HepG2 (cell line): ENCODE measurements around the gene TBC1D20. TPM values are rescaled to one million over a fixed set of nuclear protein-coding genes. Genes with fewer than 3 reads are reported as not detected.

Source experiments
- ATAC-seq: fragments of 200-7000 bp; cut with Tn5 transposase; 3 replicates; pipeline ENCODE4 v1.9.1; 2020; ENCODE audit warnings: mild to moderate bottlenecking, moderate library complexity
- BruUV-seq: library from RNA; stranded (reverse); fragments of 400-500 nt; replicated peaks from 2 replicates; lab custom pipeline; 2021; lab: Mats Ljungman, UMichigan
- CTCF ChIA-PET: fragments of 300-600 bp; formaldehyde crosslinking; extraction: SDS; loops from one replicate; lab custom pipeline; 2021; ENCODE audit warnings: low total read pairs, inconsistent platforms, low intra/inter-chr PET ratio; lab: Yijun Ruan, JAX
- POLR2A ChIA-PET: fragments of 350-600 bp; sonication (Branson Sonifier 250); formaldehyde crosslinking; loops from one replicate; lab custom pipeline; 2020; ENCODE audit warnings: antibody characterized with exemption, inconsistent platforms; lab: Yijun Ruan, JAX
- DNase-seq: peaks from one replicate; pipeline ENCODE4 v3.0.0-alpha.2; 2015; ENCODE audit warnings: low spot score
- FAIRE-seq: peaks from 3 replicates; lab custom pipeline; 2011; peaks lifted over from hg19 to GRCh38; lab: Jason Lieb, UNC
- H2AFZ ChIP-seq: one replicate; pipeline ENCODE4 v1.6.1; 2011; ENCODE audit warnings: low read length, inconsistent platforms
- H3K27ac ChIP-seq: fragments of 300-600 bp; 3 replicates; pipeline ENCODE4 v1.8.0; 2011; ENCODE audit warnings: mixed run types, mild to moderate bottlenecking, mixed read lengths, low read length, inconsistent platforms; ENCODE audit not compliant: insufficient read depth; ENCODE audit errors: extremely low read length
- H3K27me3 ChIP-seq, 2 experiments: fragments of 200-600 bp in 1 of 2; 2 replicates in 1 of 2; 3 replicates in 1 of 2; pipeline versions ENCODE4 v1.6.0 to v1.8.0; 2011; ENCODE audit warnings: low read length in 2 of 2, mild to moderate bottlenecking in 2 of 2, moderate library complexity in 2 of 2, inconsistent platforms in 1 of 2; ENCODE audit not compliant: insufficient read depth in 2 of 2, control insufficient read depth in 1 of 2
- H3K36me3 ChIP-seq, 2 experiments: fragments of 200-600 bp in 1 of 2; replicated peaks in 1 of 2; 2 replicates in 1 of 2; 3 replicates in 1 of 2; pipeline versions ENCODE4 v1.5.1 to v1.8.0; 2011; ENCODE audit warnings: low read length in 2 of 2, inconsistent platforms in 1 of 2; ENCODE audit not compliant: insufficient read depth in 2 of 2, control insufficient read depth in 1 of 2
- H3K4me1 ChIP-seq: 2 replicates; pipeline ENCODE4 v1.5.1; 2012; ENCODE audit warnings: low read length, inconsistent platforms; ENCODE audit not compliant: insufficient read depth
- H3K4me2 ChIP-seq: 2 replicates; pipeline ENCODE4 v1.6.0; 2011; ENCODE audit warnings: low read depth, low read length, inconsistent platforms
- H3K4me3 ChIP-seq, 3 experiments: fragments of 200-600 bp in 1 of 3; sonication (generic), shearing (Covaris generic) in 1 of 3; replicated peaks in 1 of 3; 2 replicates each; pipeline ENCODE4 v1.5.1; 2011 to 2016; ENCODE audit warnings: low read length in 3 of 3, inconsistent platforms in 2 of 3, low read depth in 2 of 3, mild to moderate bottlenecking in 2 of 3, control low read depth in 1 of 3, mixed read lengths in 1 of 3; ENCODE audit not compliant: insufficient read depth in 1 of 3
- H3K79me2 ChIP-seq: one replicate; pipeline ENCODE4 v1.6.1; 2011; ENCODE audit warnings: low read length, inconsistent platforms; ENCODE audit not compliant: insufficient read depth
- H3K9ac ChIP-seq: 2 replicates; pipeline ENCODE4 v1.6.0; 2011; ENCODE audit warnings: mild to moderate bottlenecking, low read depth, low read length, inconsistent platforms; ENCODE audit not compliant: insufficient read depth
- H3K9me3 ChIP-seq: 2 replicates; pipeline ENCODE4 v1.5.1; 2012; ENCODE audit warnings: mild to moderate bottlenecking, low read length
- H4K20me1 ChIP-seq: 2 replicates; pipeline ENCODE4 v1.6.0; 2011; ENCODE audit warnings: inconsistent platforms, mild to moderate bottlenecking, low read length, moderate library complexity; ENCODE audit not compliant: insufficient read depth
- ELK4 ChIP-seq: sonication (generic); formaldehyde crosslinking; IDR thresholded peaks from 2 replicates; pipeline ENCODE4 v1.9.0; 2021; ENCODE audit warnings: missing genetic modification reagents, borderline replicate concordance
- GABPB1 ChIP-seq: IDR thresholded peaks from 2 replicates; pipeline ENCODE4 v1.6.1; 2016; ENCODE audit warnings: mild to moderate bottlenecking, missing genetic modification reagents, moderate library complexity, missing compliant biosample characterization
- HNRNPL ChIP-seq: fragments of 200-400 bp; formaldehyde crosslinking; IDR thresholded peaks from 2 replicates; pipeline ENCODE4 v1.6.1; 2017; ENCODE audit warnings: mild to moderate bottlenecking, low read depth, low read length
- KLF6 ChIP-seq: IDR thresholded peaks from 2 replicates; pipeline ENCODE4 v1.8.0; 2016; ENCODE audit warnings: missing biosample characterization, missing genetic modification reagents
- MED1 ChIP-seq: sonication (generic); formaldehyde crosslinking; IDR thresholded peaks from 2 replicates; pipeline ENCODE4 v1.4.0; 2020; ENCODE audit warnings: missing genetic modification reagents
- MTF2 ChIP-seq: sonication (generic); formaldehyde crosslinking; IDR thresholded peaks from 2 replicates; pipeline ENCODE4 v1.5.0; 2020; ENCODE audit warnings: missing genetic modification reagents, borderline replicate concordance
- POLR2A ChIP-seq, 2 experiments: IDR thresholded peaks; 2 replicates each; pipeline ENCODE4 v1.6.1; 2011; ENCODE audit warnings: low read depth in 2 of 2, low read length in 2 of 2, mild to moderate bottlenecking in 1 of 2, moderate library complexity in 1 of 2; ENCODE audit not compliant: insufficient read depth in 1 of 2
- PREB ChIP-seq: sonication (generic); formaldehyde crosslinking; IDR thresholded peaks from 2 replicates; pipeline ENCODE4 v1.4.0; 2020; ENCODE audit warnings: missing genetic modification reagents
- SAP130 ChIP-seq: IDR thresholded peaks from 2 replicates; pipeline ENCODE4 v1.6.1; 2016; ENCODE audit warnings: low read depth
- SSRP1 ChIP-seq: IDR thresholded peaks from 2 replicates; pipeline ENCODE4 v1.6.1; 2016; ENCODE audit warnings: control low read depth
- ZBTB26 ChIP-seq: IDR thresholded peaks from 2 replicates; pipeline ENCODE4 v1.6.1; 2016; ENCODE audit warnings: missing compliant biosample characterization, missing genetic modification reagents, borderline replicate concordance
- ZNF101 ChIP-seq: sonication (generic); formaldehyde crosslinking; IDR thresholded peaks from 2 replicates; pipeline ENCODE4 v1.4.0; 2020; ENCODE audit warnings: mild to moderate bottlenecking, low read depth, missing genetic modification reagents, borderline replicate concordance
- ZNF225 ChIP-seq: sonication (generic); formaldehyde crosslinking; IDR thresholded peaks from 2 replicates; pipeline ENCODE4 v1.4.0; 2020; ENCODE audit warnings: mild to moderate bottlenecking, missing genetic modification reagents
- ZNF547 ChIP-seq: sonication (generic); formaldehyde crosslinking; IDR thresholded peaks from 2 replicates; pipeline ENCODE4 v1.5.1; 2020; ENCODE audit warnings: mild to moderate bottlenecking, missing genetic modification reagents
- ZNF567 ChIP-seq: sonication (generic); formaldehyde crosslinking; IDR thresholded peaks from 2 replicates; pipeline ENCODE4 v1.8.1; 2023; ENCODE audit warnings: mild to moderate bottlenecking, missing genetic modification reagents, borderline replicate concordance
- ZNF737 ChIP-seq: sonication (generic); formaldehyde crosslinking; IDR thresholded peaks from 2 replicates; pipeline ENCODE4 v1.5.0; 2020; ENCODE audit warnings: missing genetic modification reagents, mild to moderate bottlenecking, borderline replicate concordance
- ZNF768 ChIP-seq: sonication (generic); formaldehyde crosslinking; IDR thresholded peaks from 2 replicates; pipeline ENCODE4 v1.4.0; 2020; ENCODE audit warnings: missing genetic modification reagents
- ZNF770 ChIP-seq: sonication (generic); formaldehyde crosslinking; IDR thresholded peaks from 2 replicates; pipeline ENCODE4 v1.5.0; 2020; ENCODE audit warnings: mild to moderate bottlenecking, missing genetic modification reagents
- WGBS: methylation state at CpG from one replicate; pipeline ENCODE4 v1.1.6; 2017; ENCODE audit warnings: low lambda C conversion rate; 5-methylcytosine and 5-hydroxymethylcytosine counted together
- in situ Hi-C: cut with HindIII; loops from 2 replicates; pipeline ENCODE4 v1.10.0; 2017; ENCODE audit warnings: low pct_unique_long_range_greater_than_20kb; ENCODE audit not compliant: extremely low pct_ligation_motif_present
- intact Hi-C: fragments of 100-400 bp; cut with micrococcal nuclease; formaldehyde crosslinking; loops from one replicate; pipeline ENCODE4 v1.10.0; 2022; ENCODE audit not compliant: unreplicated experiment
- polyA plus RNA-seq, 8 experiments: library from polyadenylated mRNA; depleted of rRNA in 3 of 8; stranded (reverse) in 7 of 8; unstranded in 1 of 8; fragments of >200 nt; fragmentation: Illumina TruSeq in 4 of 8; extraction: Trizol in 4 of 8; gene quantifications; 2 replicates each; pipeline versions ENCODE4 v1.2.1 to v1.2.3, GENCODE V29; 2011 to 2016; ENCODE audit warnings: low read depth in 4 of 8, missing spikeins in 1 of 8, mixed read lengths in 1 of 8; ENCODE audit not compliant: insufficient read depth in 1 of 8
- total RNA-seq, 5 experiments: library from RNA; depleted of rRNA; stranded (reverse); fragments of >200 nt; fragmentation: Illumina TruSeq; extraction: Trizol; gene quantifications; 2 replicates each; pipeline ENCODE4 v1.2.3, GENCODE V29; 2016; ENCODE audit warnings: low read depth in 1 of 5

TBC1D20 gene
- total and polyA plus RNA-seq, 2 of the 13 experiments (the other 11 are each of a cell fraction or from before 2014, with no cell fraction given) = 36.6 to 47.1 TPM

GRCh38 chr20:409697-410559 is 52.4 kb downstream of the TBC1D20 start:
- intact Hi-C loops (loop anchor here (1.0 to 2.0 kb wide), 2 partner anchors 21 to 47 kb away; no protein-coding TSS in a partner anchor), in situ Hi-C loops (no loop called here)
- Histone ChIP-seq H3K27ac (peak overlapping the region; percentile 92), H3K4me1 (peaks cover 80% of the 10 kb centered on the region), H2AFZ (no peak overlapping the region), H4K20me1 (no peaks in the 10 kb centered on the region), H3K79me2 (peaks cover 72% of the 10 kb centered on the region), H3K36me3 (peaks cover 10 to 46% of the 10 kb centered on the region in 2 experiments), H3K27me3 (no peaks in the 10 kb centered on the region; a peak in 1 of 5 replicates), H3K4me3 (peak overlapping the region; percentile 95 to 98 (median 97)), H3K9ac (peak overlapping the region; percentile 100), H3K4me2 (peak overlapping the region; percentile 93), H3K9me3 (no peaks in the 10 kb centered on the region)
- ChIA-PET CTCF (no interaction called here), POLR2A (interaction anchor here (0.9 to 2.8 kb wide), 14 partner anchors 9 to 134 kb away, joined by 3 to 19 read pairs (median 5); partner anchors contain the start of genes CSNK2A1, NRSN2 and TRIB3)
- FAIRE-seq (no peak), DNase-seq (no peak), ATAC-seq (no peak)
- WGBS = 71% methylated on average over 14 of the region's 14 CpGs
- BruUV-seq = TSS peak; percentile 55
- TF ChIP-seq ZBTB26 (CRISPR knock-in tag) = no peak
- TF ChIP-seq ZNF567 (CRISPR knock-in tag) = 0 out of 2 replicates have a peak, but pooled peaks have one; percentile 31
- TF ChIP-seq KLF6 (CRISPR knock-in tag) = no peak
- TF ChIP-seq ZNF225 (CRISPR knock-in tag) = peak; percentile 78; the same call in 1 of the 2 replicates
- TF ChIP-seq SSRP1 (CRISPR knock-in tag) = 0 out of 2 replicates have a peak, but pooled peaks have one; percentile 60
- peak; percentile 11 to 40; a peak in 2 of 4 replicates for TF ChIP-seq POLR2A (IDR thresholded peaks at IDR 0.05; ENCODE audit: insufficient read depth in 1 of 2, low read depth in 2 of 2, low read length in 2 of 2)
- 0 out of 2 replicates have a peak, but pooled peaks have one; percentile 27 for TF ChIP-seq MTF2 (CRISPR knock-in tag)
- TF ChIP-seq MED1 (CRISPR knock-in tag) = 0 out of 2 replicates have a peak, but pooled peaks have one; percentile 24
- peak; percentile 81; the same call in 1 of the 2 replicates for TF ChIP-seq ZNF737 (CRISPR knock-in tag)
- TF ChIP-seq ZNF768 (CRISPR knock-in tag) = peak; percentile 27; the same call in 1 of the 2 replicates
- no peak for TF ChIP-seq ZNF547 (CRISPR knock-in tag)
- TF ChIP-seq PREB (CRISPR knock-in tag) = no peak
- 0 out of 2 replicates have a peak, but pooled peaks have one; percentile 46 for TF ChIP-seq HNRNPL
- TF ChIP-seq SAP130 (CRISPR knock-in tag) = peak; percentile 23; the same call in 1 of the 2 replicates
- TF ChIP-seq ZNF101 (CRISPR knock-in tag) = no peak
- peak; percentile 60; the same call in 1 of the 2 replicates for TF ChIP-seq ZNF770 (CRISPR knock-in tag)
- 0 out of 2 replicates have a peak, but pooled peaks have one; percentile 10 for TF ChIP-seq GABPB1 (CRISPR knock-in tag)
- TF ChIP-seq ELK4 (CRISPR knock-in tag) = peak; percentile 42; the same call in 1 of the 2 replicates
